ENCODE measurements around the gene LYRM1.
"Not testable (repeated sequence)": the region's sequence is repeated elsewhere in the genome, so short reads cannot be mapped to it uniquely, and the experiment has no call there.

Gene LYRM1

GRCh38 chr16:20937736-20938135 lies 37.2 kb downstream of the LYRM1 start:
- no peak for DNase-seq (ENCODE audit: low spot score)

GRCh38 chr16:20938426-20938825 lies 37.9 kb downstream of the LYRM1 start:
- DNase-seq (ENCODE audit: low spot score), result no peak

GRCh38 chr16:20939611-20940010 lies 39.0 kb downstream of the LYRM1 start:
- no peak for DNase-seq (ENCODE audit: low spot score)

- DNase-seq (ENCODE audit: low spot score), result no peak
Observed at GRCh38 chr16:20940871-20941635, 40.5 kb downstream of the LYRM1 start.

GRCh38 chr16:20941636-20941926 lies 41.0 kb downstream of the LYRM1 start:
- no peak for DNase-seq (ENCODE audit: low spot score)

GRCh38 chr16:20942256-20942655 lies 41.7 kb downstream of the LYRM1 start:
- no peak for DNase-seq (ENCODE audit: low spot score)

GRCh38 chr16:20944861-20945574 lies 44.4 kb downstream of the LYRM1 start:
- DNase-seq (ENCODE audit: low spot score), result no peak

GRCh38 chr16:20945575-20945875 lies 45.0 kb downstream of the LYRM1 start:
- not testable (repeated sequence) for DNase-seq (ENCODE audit: low spot score)

- no peak for DNase-seq (ENCODE audit: low spot score)
Observed at GRCh38 chr16:20946015-20946629, 45.6 kb downstream of the LYRM1 start.

GRCh38 chr16:20948444-20948843 lies 47.9 kb downstream of the LYRM1 start:
- no peak for DNase-seq (ENCODE audit: low spot score)

- DNase-seq (ENCODE audit: low spot score), result no peak
Observed at GRCh38 chr16:20949660-20950059, 49.1 kb downstream of the LYRM1 start.

GRCh38 chr16:20950294-20950693 lies 49.7 kb downstream of the LYRM1 start:
- no peak for DNase-seq (ENCODE audit: low spot score)

- no peak for DNase-seq (ENCODE audit: low spot score)
Observed at GRCh38 chr16:20952139-20952920, 51.8 kb downstream of the LYRM1 start.

- no peak for DNase-seq (ENCODE audit: low spot score)
Observed at GRCh38 chr16:20954574-20954973, 54.0 kb downstream of the LYRM1 start.

GRCh38 chr16:20956319-20956718 lies 55.7 kb downstream of the LYRM1 start:
- DNase-seq (ENCODE audit: low spot score), result no peak

GRCh38 chr16:20957153-20957552 lies 56.6 kb downstream of the LYRM1 start:
- no peak for DNase-seq (ENCODE audit: low spot score)

GRCh38 chr16:20960899-20961298 lies 60.3 kb downstream of the LYRM1 start:
- DNase-seq (ENCODE audit: low spot score), result no peak

- no peak for DNase-seq (ENCODE audit: low spot score)
Observed at GRCh38 chr16:20968765-20969164, 68.2 kb downstream of the LYRM1 start.

GRCh38 chr16:20969386-20969785 lies 68.8 kb downstream of the LYRM1 start:
- no peak for DNase-seq (ENCODE audit: low spot score)

- no peak for DNase-seq (ENCODE audit: low spot score)
Observed at GRCh38 chr16:20971401-20971800, 70.8 kb downstream of the LYRM1 start.

GRCh38 chr16:20973201-20973600 lies 72.6 kb downstream of the LYRM1 start:
- not testable (repeated sequence) for DNase-seq (ENCODE audit: low spot score)
